ENCODE data around the gene RIMS4. TPM values are rescaled to one million over a fixed set of nuclear protein-coding genes. Genes with fewer than 3 reads are reported as not detected.
"Not testable (repeated sequence)": the region's sequence is repeated elsewhere in the genome, so short reads cannot be mapped to it uniquely, and the experiment has no call there.

RIMS4 gene
- total RNA-seq, 1 donor from 2014 or later = not detected

DNA sequence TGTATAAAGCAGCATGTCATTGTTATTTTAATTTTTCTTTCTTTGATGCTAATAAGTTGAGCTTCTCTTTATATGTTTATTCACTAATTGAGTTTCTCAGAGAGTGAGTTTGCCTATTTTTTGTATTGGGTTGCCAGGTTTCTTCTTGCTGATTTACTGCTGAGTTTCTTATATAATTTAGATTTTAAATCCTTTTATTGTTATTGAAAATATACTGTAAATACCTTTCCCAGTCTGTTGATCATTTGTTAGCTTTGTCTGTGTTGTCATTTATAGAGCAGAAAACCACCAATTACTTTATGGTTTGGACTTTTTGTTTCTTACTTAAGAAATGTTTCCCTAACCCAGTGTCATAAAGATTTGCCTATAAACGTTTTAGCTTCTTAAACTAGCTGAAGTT lies 17.1 kb upstream of the RIMS4 start:
- DNase-seq (no peak), ATAC-seq (ENCODE audit: low read depth) (no peak)
- no peaks in the 10 kb centered on the region for H3K36me3 Mint-ChIP-seq (ENCODE audit: low read depth)
- intact Hi-C loops (cut with micrococcal nuclease) = no loop called here
- ChIA-PET POLR2A (no interaction called here), CTCF (no interaction called here)
- peaks cover 34% of the 10 kb centered on the region for H3K27me3 Mint-ChIP-seq
- no peak overlapping the region for H3K27ac Mint-ChIP-seq
- TF ChIP-seq CTCF (IDR thresholded peaks at IDR 0.05) = no peak
- peaks cover 7% of the 10 kb centered on the region for H3K9me3 Mint-ChIP-seq
- no peak overlapping the region for H3K4me3 Mint-ChIP-seq
- no peaks in the 10 kb centered on the region for H3K4me1 Mint-ChIP-seq

GRCh38 chr20:44821576-44821975 lies 11.2 kb upstream of the RIMS4 start:
- ATAC-seq (ENCODE audit: low read depth); H3K9me3 Mint-ChIP-seq; H3K27ac Mint-ChIP-seq; H3K4me1 Mint-ChIP-seq; CTCF ChIA-PET; intact Hi-C loops (cut with micrococcal nuclease); POLR2A ChIA-PET; H3K36me3 Mint-ChIP-seq (ENCODE audit: low read depth); DNase-seq; H3K4me3 Mint-ChIP-seq: not testable (repeated sequence)
- peaks cover 13% of the 10 kb centered on the region for H3K27me3 Mint-ChIP-seq

DNA sequence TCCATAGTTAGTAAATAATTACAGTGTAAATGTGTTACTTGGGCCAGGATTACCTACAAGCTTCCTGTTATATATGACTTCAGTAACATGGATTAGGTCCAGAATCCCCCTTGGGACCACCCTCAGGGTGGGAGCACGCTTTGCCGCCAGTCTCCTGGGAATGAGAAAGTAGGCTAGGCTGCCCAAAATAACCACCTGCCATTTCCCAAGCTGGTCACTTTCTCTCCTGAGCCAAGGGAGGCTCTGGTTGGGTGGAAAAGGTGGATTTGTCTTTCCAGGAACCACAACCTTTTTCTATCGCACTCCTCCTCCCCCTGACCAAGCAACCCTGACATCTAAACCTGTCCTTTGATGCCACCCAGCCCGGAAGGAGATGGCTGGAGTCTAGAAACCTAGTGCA lies 9.6 kb upstream of the RIMS4 start:
- Mint-ChIP-seq H3K27ac (no peak overlapping the region), H3K4me3 (no peak overlapping the region), H3K9me3 (no peaks in the 10 kb centered on the region), H3K4me1 (no peaks in the 10 kb centered on the region), H3K36me3 (ENCODE audit: low read depth) (no peaks in the 10 kb centered on the region), H3K27me3 (peaks cover 13% of the 10 kb centered on the region)
- no peak for TF ChIP-seq CTCF (IDR thresholded peaks at IDR 0.05)
- intact Hi-C loops (cut with micrococcal nuclease) = no loop called here
- DNase-seq (no peak), ATAC-seq (ENCODE audit: low read depth) (no peak)
- CTCF ChIA-PET = no interaction called here
- POLR2A ChIA-PET = no interaction called here

- no peak for TF ChIP-seq CTCF (IDR thresholded peaks at IDR 0.05)
- intact Hi-C loops (cut with micrococcal nuclease) = no loop called here
- H3K27me3 Mint-ChIP-seq = peaks cover 19% of the 10 kb centered on the region
- no peak overlapping the region for H3K27ac Mint-ChIP-seq
- no peaks in the 10 kb centered on the region for H3K4me1 Mint-ChIP-seq
- DNase-seq = no peak
- H3K36me3 Mint-ChIP-seq (ENCODE audit: low read depth) = no peaks in the 10 kb centered on the region
- ChIA-PET POLR2A (no interaction called here), CTCF (no interaction called here)
- ATAC-seq (ENCODE audit: low read depth) = no peak
- no peaks in the 10 kb centered on the region for H3K9me3 Mint-ChIP-seq
- H3K4me3 Mint-ChIP-seq = no peak overlapping the region
These were observed 7.0 kb upstream of the RIMS4 start for GRCh38 chr20:44817143-44817910.

- H3K9me3 Mint-ChIP-seq = no peaks in the 10 kb centered on the region
These were observed 4.6 kb upstream of the RIMS4 start for GRCh38 chr20:44814937-44815336.

More at GRCh38 chr20:44814937-44815336, 4.6 kb upstream of the RIMS4 start:
- DNase-seq = no peak
- no peak overlapping the region for H3K27ac Mint-ChIP-seq
- H3K27me3 Mint-ChIP-seq = peaks cover 28% of the 10 kb centered on the region
- H3K4me1 Mint-ChIP-seq = peaks cover 6% of the 10 kb centered on the region
- no peak overlapping the region for H3K4me3 Mint-ChIP-seq
- no peak for TF ChIP-seq CTCF (IDR thresholded peaks at IDR 0.05)
- ChIA-PET POLR2A (no interaction called here), CTCF (no interaction called here)
- intact Hi-C loops (cut with micrococcal nuclease) = no loop called here
- ATAC-seq (ENCODE audit: low read depth) = no peak
- H3K36me3 Mint-ChIP-seq (ENCODE audit: low read depth) = no peaks in the 10 kb centered on the region
